HepG2 (cell line): ENCODE results near the gene SLIRP. TPM values are rescaled to one million over a fixed set of nuclear protein-coding genes. Genes with fewer than 3 reads are reported as not detected.

Experiments used
- ATAC-seq: fragments of 200-7000 bp; cut with Tn5 transposase; 3 replicates; pipeline ENCODE4 v1.9.1; 2020; ENCODE audit warnings: mild to moderate bottlenecking, moderate library complexity
- BruUV-seq: library from RNA; stranded (reverse); fragments of 400-500 nt; replicated peaks from 2 replicates; lab custom pipeline; 2021; lab: Mats Ljungman, UMichigan
- CTCF ChIA-PET: fragments of 300-600 bp; formaldehyde crosslinking; extraction: SDS; loops from one replicate; lab custom pipeline; 2021; ENCODE audit warnings: low total read pairs, inconsistent platforms, low intra/inter-chr PET ratio; lab: Yijun Ruan, JAX
- POLR2A ChIA-PET: fragments of 350-600 bp; sonication (Branson Sonifier 250); formaldehyde crosslinking; loops from one replicate; lab custom pipeline; 2020; ENCODE audit warnings: antibody characterized with exemption, inconsistent platforms; lab: Yijun Ruan, JAX
- DNase-seq: peaks from one replicate; pipeline ENCODE4 v3.0.0-alpha.2; 2015; ENCODE audit warnings: low spot score
- FAIRE-seq: peaks from 3 replicates; lab custom pipeline; 2011; peaks lifted over from hg19 to GRCh38; lab: Jason Lieb, UNC
- H2AFZ ChIP-seq: one replicate; pipeline ENCODE4 v1.6.1; 2011; ENCODE audit warnings: low read length, inconsistent platforms
- H3K27ac ChIP-seq: fragments of 300-600 bp; 3 replicates; pipeline ENCODE4 v1.8.0; 2011; ENCODE audit warnings: mixed run types, mild to moderate bottlenecking, mixed read lengths, low read length, inconsistent platforms; ENCODE audit not compliant: insufficient read depth; ENCODE audit errors: extremely low read length
- H3K27me3 ChIP-seq, 2 experiments: fragments of 200-600 bp in 1 of 2; 2 replicates in 1 of 2; 3 replicates in 1 of 2; pipeline versions ENCODE4 v1.6.0 to v1.8.0; 2011; ENCODE audit warnings: low read length in 2 of 2, mild to moderate bottlenecking in 2 of 2, moderate library complexity in 2 of 2, inconsistent platforms in 1 of 2; ENCODE audit not compliant: insufficient read depth in 2 of 2, control insufficient read depth in 1 of 2
- H3K36me3 ChIP-seq, 2 experiments: fragments of 200-600 bp in 1 of 2; replicated peaks in 1 of 2; 2 replicates in 1 of 2; 3 replicates in 1 of 2; pipeline versions ENCODE4 v1.5.1 to v1.8.0; 2011; ENCODE audit warnings: low read length in 2 of 2, inconsistent platforms in 1 of 2; ENCODE audit not compliant: insufficient read depth in 2 of 2, control insufficient read depth in 1 of 2
- H3K4me1 ChIP-seq: 2 replicates; pipeline ENCODE4 v1.5.1; 2012; ENCODE audit warnings: low read length, inconsistent platforms; ENCODE audit not compliant: insufficient read depth
- H3K4me2 ChIP-seq: 2 replicates; pipeline ENCODE4 v1.6.0; 2011; ENCODE audit warnings: low read depth, low read length, inconsistent platforms
- H3K4me3 ChIP-seq, 3 experiments: fragments of 200-600 bp in 1 of 3; sonication (generic), shearing (Covaris generic) in 1 of 3; replicated peaks in 1 of 3; 2 replicates each; pipeline ENCODE4 v1.5.1; 2011 to 2016; ENCODE audit warnings: low read length in 3 of 3, inconsistent platforms in 2 of 3, low read depth in 2 of 3, mild to moderate bottlenecking in 2 of 3, control low read depth in 1 of 3, mixed read lengths in 1 of 3; ENCODE audit not compliant: insufficient read depth in 1 of 3
- H3K79me2 ChIP-seq: one replicate; pipeline ENCODE4 v1.6.1; 2011; ENCODE audit warnings: low read length, inconsistent platforms; ENCODE audit not compliant: insufficient read depth
- H3K9ac ChIP-seq: 2 replicates; pipeline ENCODE4 v1.6.0; 2011; ENCODE audit warnings: mild to moderate bottlenecking, low read depth, low read length, inconsistent platforms; ENCODE audit not compliant: insufficient read depth
- H3K9me3 ChIP-seq: 2 replicates; pipeline ENCODE4 v1.5.1; 2012; ENCODE audit warnings: mild to moderate bottlenecking, low read length
- H4K20me1 ChIP-seq: 2 replicates; pipeline ENCODE4 v1.6.0; 2011; ENCODE audit warnings: inconsistent platforms, mild to moderate bottlenecking, low read length, moderate library complexity; ENCODE audit not compliant: insufficient read depth
- ISX ChIP-seq: sonication (generic); formaldehyde crosslinking; conservative IDR thresholded peaks from 2 replicates; pipeline ENCODE4 v1.5.0; 2020; ENCODE audit warnings: missing genetic modification reagents
- KMT2A ChIP-seq: sonication (generic); formaldehyde crosslinking; IDR thresholded peaks from 2 replicates; pipeline ENCODE4 v1.4.0; 2020; ENCODE audit warnings: missing genetic modification reagents
- MTF2 ChIP-seq: sonication (generic); formaldehyde crosslinking; IDR thresholded peaks from 2 replicates; pipeline ENCODE4 v1.5.0; 2020; ENCODE audit warnings: missing genetic modification reagents, borderline replicate concordance
- NAIF1 ChIP-seq: sonication (generic); formaldehyde crosslinking; IDR thresholded peaks from 2 replicates; pipeline ENCODE4 v1.5.0; 2020; ENCODE audit warnings: mild to moderate bottlenecking, missing genetic modification reagents, borderline replicate concordance
- NR3C1 ChIP-seq: sonication (generic); formaldehyde crosslinking; IDR thresholded peaks from 2 replicates; pipeline ENCODE4 v1.4.0; 2020; ENCODE audit warnings: missing genetic modification reagents
- PHF21A ChIP-seq: sonication (generic); formaldehyde crosslinking; IDR thresholded peaks from 2 replicates; pipeline ENCODE4 v1.5.0; 2020; ENCODE audit warnings: mild to moderate bottlenecking, missing genetic modification reagents
- SMARCC2 ChIP-seq: fragments of 450-650 bp; IDR thresholded peaks from 2 replicates; pipeline ENCODE4 v1.6.1; 2017; ENCODE audit warnings: antibody characterized with exemption, mild to moderate bottlenecking
- SP5 ChIP-seq: IDR thresholded peaks from 2 replicates; pipeline ENCODE4 v1.6.1; 2016; ENCODE audit warnings: low read depth, borderline replicate concordance
- ZNF230 ChIP-seq: sonication (generic); formaldehyde crosslinking; IDR thresholded peaks from 2 replicates; pipeline ENCODE4 v1.4.0; 2020; ENCODE audit warnings: mild to moderate bottlenecking, missing genetic modification reagents
- ZNF567 ChIP-seq: sonication (generic); formaldehyde crosslinking; IDR thresholded peaks from 2 replicates; pipeline ENCODE4 v1.8.1; 2023; ENCODE audit warnings: mild to moderate bottlenecking, missing genetic modification reagents, borderline replicate concordance
- ZNF720 ChIP-seq: sonication (generic); formaldehyde crosslinking; IDR thresholded peaks from 2 replicates; pipeline ENCODE4 v1.4.0; 2020; ENCODE audit warnings: missing genetic modification reagents
- ZNF776 ChIP-seq: sonication (generic); formaldehyde crosslinking; IDR thresholded peaks from 2 replicates; pipeline ENCODE4 v1.4.0; 2020; ENCODE audit warnings: mild to moderate bottlenecking, missing genetic modification reagents
- ZSCAN9 ChIP-seq: IDR thresholded peaks from 2 replicates; pipeline ENCODE4 v1.6.1; 2016; ENCODE audit warnings: borderline replicate concordance
- WGBS: methylation state at CpG from one replicate; pipeline ENCODE4 v1.1.6; 2017; ENCODE audit warnings: low lambda C conversion rate; 5-methylcytosine and 5-hydroxymethylcytosine counted together
- in situ Hi-C: cut with HindIII; loops from 2 replicates; pipeline ENCODE4 v1.10.0; 2017; ENCODE audit warnings: low pct_unique_long_range_greater_than_20kb; ENCODE audit not compliant: extremely low pct_ligation_motif_present
- intact Hi-C: fragments of 100-400 bp; cut with micrococcal nuclease; formaldehyde crosslinking; loops from one replicate; pipeline ENCODE4 v1.10.0; 2022; ENCODE audit not compliant: unreplicated experiment
- polyA plus RNA-seq, 8 experiments: library from polyadenylated mRNA; depleted of rRNA in 3 of 8; stranded (reverse) in 7 of 8; unstranded in 1 of 8; fragments of >200 nt; fragmentation: Illumina TruSeq in 4 of 8; extraction: Trizol in 4 of 8; gene quantifications; 2 replicates each; pipeline versions ENCODE4 v1.2.1 to v1.2.3, GENCODE V29; 2011 to 2016; ENCODE audit warnings: low read depth in 4 of 8, missing spikeins in 1 of 8, mixed read lengths in 1 of 8; ENCODE audit not compliant: insufficient read depth in 1 of 8
- total RNA-seq, 5 experiments: library from RNA; depleted of rRNA; stranded (reverse); fragments of >200 nt; fragmentation: Illumina TruSeq; extraction: Trizol; gene quantifications; 2 replicates each; pipeline ENCODE4 v1.2.3, GENCODE V29; 2016; ENCODE audit warnings: low read depth in 1 of 5
- TF ChIP-seq, protein P1 (sequence below): sonication (generic); formaldehyde crosslinking; IDR thresholded peaks from 2 replicates; pipeline ENCODE4 v1.8.0; 2022; ENCODE audit warnings: missing genetic modification reagents, low read depth, mild to moderate bottlenecking, borderline replicate concordance
- TF ChIP-seq, protein P2 (sequence below): sonication (generic); formaldehyde crosslinking; IDR thresholded peaks from 2 replicates; pipeline ENCODE4 v1.4.0; 2020; ENCODE audit warnings: mild to moderate bottlenecking, missing genetic modification reagents
- TF ChIP-seq, protein P3 (sequence below): IDR thresholded peaks from 2 replicates; pipeline ENCODE4 v1.6.1; 2016; ENCODE audit warnings: missing biosample characterization, missing genetic modification reagents, low read depth

SLIRP gene
- total and polyA plus RNA-seq, 2 of the 13 experiments (the other 11 are each of a cell fraction or from before 2014, with no cell fraction given), result 281 to 548 TPM

DNA sequence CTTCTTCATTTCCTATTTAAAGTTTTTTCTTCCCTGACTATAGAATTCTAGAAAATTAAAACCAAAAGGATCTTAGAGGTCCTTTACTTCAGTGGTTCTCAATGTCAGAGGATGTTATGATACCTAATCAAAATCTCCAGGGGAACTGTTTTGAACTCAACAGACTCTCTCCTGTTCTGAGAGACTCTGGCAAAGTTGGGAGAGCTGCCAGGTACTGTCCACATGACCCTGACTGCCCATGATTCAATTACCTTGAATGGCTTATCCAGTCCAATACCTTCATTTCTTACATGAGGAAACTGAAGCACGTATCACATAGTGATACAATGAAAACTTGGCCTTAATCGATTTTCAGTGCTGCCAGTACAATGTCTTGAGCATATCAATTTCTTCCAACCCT, 16.6 kb upstream of the SLIRP start:
- Histone ChIP-seq H3K4me3 (no peak overlapping the region), H3K27ac (no peak overlapping the region), H3K36me3 (peaks cover 10 to 46% of the 10 kb centered on the region in 2 experiments; a peak in 4 of 5 replicates), H3K9ac (no peak overlapping the region), H3K27me3 (no peaks in the 10 kb centered on the region), H2AFZ (no peak overlapping the region), H3K79me2 (no peaks in the 10 kb centered on the region), H4K20me1 (no peaks in the 10 kb centered on the region), H3K9me3 (no peaks in the 10 kb centered on the region), H3K4me2 (no peak overlapping the region), H3K4me1 (no peaks in the 10 kb centered on the region)
- in situ Hi-C loops (no loop called here), intact Hi-C loops (no loop called here)
- ChIA-PET POLR2A (no interaction called here), CTCF (no interaction called here)
- TF ChIP-seq NR3C1 (CRISPR knock-in tag), result no peak
- TF ChIP-seq, protein P1, sequence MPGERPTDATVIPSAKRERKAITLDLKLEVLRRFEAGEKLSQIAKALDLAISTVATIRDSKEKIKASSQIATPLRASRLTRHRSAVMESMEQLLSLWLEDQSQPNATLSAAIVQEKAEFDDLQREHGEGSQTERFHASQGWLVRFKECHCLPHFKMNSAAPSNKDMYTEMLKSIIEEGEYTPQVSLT (CRISPR knock-in tag), result no peak
- TF ChIP-seq KMT2A (CRISPR knock-in tag), result no peak
- no peak for TF ChIP-seq NAIF1 (CRISPR knock-in tag)
- TF ChIP-seq ZNF567, result no peak
- no peak for TF ChIP-seq ZNF720 (CRISPR knock-in tag)
- TF ChIP-seq, protein P2, sequence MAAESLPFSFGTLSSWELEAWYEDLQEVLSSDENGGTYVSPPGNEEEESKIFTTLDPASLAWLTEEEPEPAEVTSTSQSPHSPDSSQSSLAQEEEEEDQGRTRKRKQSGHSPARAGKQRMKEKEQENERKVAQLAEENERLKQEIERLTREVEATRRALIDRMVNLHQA (CRISPR knock-in tag), result no peak
- TF ChIP-seq, protein P3, sequence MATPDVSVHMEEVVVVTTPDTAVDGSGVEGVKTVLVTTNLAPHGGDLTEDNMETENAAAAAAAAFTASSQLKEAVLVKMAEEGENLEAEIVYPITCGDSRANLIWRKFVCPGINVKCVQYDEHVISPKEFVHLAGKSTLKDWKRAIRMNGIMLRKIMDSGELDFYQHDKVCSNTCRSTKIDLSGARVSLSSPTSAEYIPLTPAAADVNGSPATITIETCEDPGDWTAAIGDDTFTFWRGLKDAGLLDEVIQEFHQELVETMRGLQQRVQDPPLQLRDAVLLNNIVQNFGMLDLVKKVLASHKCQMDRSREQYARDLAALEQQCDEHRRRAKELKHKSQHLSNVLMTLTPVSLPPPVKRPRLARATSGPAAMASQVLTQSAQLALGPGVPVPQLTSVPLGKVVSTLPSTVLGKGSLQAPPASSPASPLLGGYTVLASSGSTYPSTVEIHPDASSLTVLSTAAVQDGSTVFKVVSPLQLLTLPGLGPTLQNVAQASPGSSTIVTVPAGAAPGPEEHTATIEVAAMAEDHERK (CRISPR knock-in tag), result no peak
- no peak for TF ChIP-seq ZSCAN9 (CRISPR knock-in tag)
- no peak for TF ChIP-seq SMARCC2
- no peak for TF ChIP-seq ISX (CRISPR knock-in tag)
- no peak for TF ChIP-seq ZNF776 (CRISPR knock-in tag)
- no peak for TF ChIP-seq SP5 (CRISPR knock-in tag)
- no peak for TF ChIP-seq MTF2 (CRISPR knock-in tag)
- TF ChIP-seq PHF21A (CRISPR knock-in tag), result no peak
- TF ChIP-seq ZNF230 (CRISPR knock-in tag), result no peak
- DNase-seq (no peak), FAIRE-seq (no peak), ATAC-seq (no peak)
- BruUV-seq, result no TSS peak
- 90% methylated on average over 2 of the region's 2 CpGs for WGBS
